Measurements from ENCODE around the gene TMEM19. TPM values are rescaled to one million over a fixed set of nuclear protein-coding genes. Genes with fewer than 3 reads are reported as not detected.
A peak's percentile ranks its signal among the peaks of the same experiment; 100 is the strongest.

Gene TMEM19
- total RNA-seq, 1 experiment from 2014 or later: 17.3 TPM

- peak overlapping the region in 1 of 3 experiments; percentile 4; a peak in 4 of 7 replicates for H3K27ac Mint-ChIP-seq
Measured at GRCh38 chr12:71661977-71662530, 23.8 kb upstream of the TMEM19 start.

More at GRCh38 chr12:71661977-71662530, 23.8 kb upstream of the TMEM19 start:
- Mint-ChIP-seq H3K9me3 (peaks cover 0 to 3% of the 10 kb centered on the region in 2 experiments; a peak in 1 of 5 replicates), H3K27me3 (ENCODE audit: low read depth) (peaks cover 2% of the 10 kb centered on the region; the same call in 1 of the 2 replicates), H3K36me3 (ENCODE audit: insufficient read depth in 1 of 3, low read depth in 3 of 3) (peaks cover 26 to 45% (median 34%) of the 10 kb centered on the region in 3 experiments; a peak in 6 of 7 replicates), H3K4me1 (peaks cover 17 to 27% of the 10 kb centered on the region in 2 experiments), H3K4me3 (peak overlapping the region; percentile 99 to 100)
- peak overlapping the region; percentile 79 for H3K4me2 ChIP-seq (ENCODE audit: insufficient read depth, insufficient read length, low read length)
- no peak overlapping the region for H3K56ac ChIP-seq (ENCODE audit: insufficient read length, low read depth, low read length)
- no peaks in the 10 kb centered on the region for H3K9me3 ChIP-seq (ENCODE audit: control insufficient read depth, low read depth, low read length)
- H4K5ac ChIP-seq (ENCODE audit: insufficient read length, low read depth, low read length): no peak overlapping the region
- no peak overlapping the region for H2BK12ac ChIP-seq (ENCODE audit: insufficient read length, low read depth, low read length)
- H2AFZ ChIP-seq (ENCODE audit: low read length): no peak overlapping the region
- peaks cover 3% of the 10 kb centered on the region for H3K23me2 ChIP-seq (ENCODE audit: insufficient read length, low read depth, low read length, poor library complexity, severe bottlenecking)
- no peak for TF ChIP-seq CTCF (conservative IDR thresholded peaks at IDR 0.05)
- H3K23ac ChIP-seq (ENCODE audit: insufficient read length, low read depth, low read length): no peak overlapping the region
- DNase-seq: no peak
- no peak overlapping the region for H2AK5ac ChIP-seq (ENCODE audit: insufficient read length, low read length)
- H3K4me1 ChIP-seq (ENCODE audit: insufficient read depth, low read length): no peaks in the 10 kb centered on the region
- H3K18ac ChIP-seq (ENCODE audit: insufficient read length, low read depth, low read length): no peak overlapping the region
- no peak overlapping the region for H4K8ac ChIP-seq (replicated peaks; ENCODE audit: insufficient read length, low read depth, low read length)
- no CpG with 5 or more reads among the region's 8 CpGs for WGBS (ENCODE audit: extremely low coverage, insufficient read length, low lambda C conversion rate)
- H4K91ac ChIP-seq (ENCODE audit: insufficient read length, low read depth, low read length): no peak overlapping the region
- no peak overlapping the region for H2BK5ac ChIP-seq (ENCODE audit: insufficient read length, low read length)
- H4K20me1 ChIP-seq (ENCODE audit: control insufficient read depth, insufficient read depth, insufficient read length): no peaks in the 10 kb centered on the region
- no peak overlapping the region for H3K4ac ChIP-seq (ENCODE audit: low read depth, low read length)
- peak overlapping the region; percentile 60 for H3K9ac ChIP-seq (ENCODE audit: extremely low read depth, insufficient read length, low read length)
- no peak overlapping the region for H3K14ac ChIP-seq (ENCODE audit: insufficient read depth, low read length)
- H2BK15ac ChIP-seq (ENCODE audit: low read depth, low read length): no peak overlapping the region
- H3K79me1 ChIP-seq (ENCODE audit: insufficient read depth, low read depth, low read length, poor library complexity, severe bottlenecking): no peaks in the 10 kb centered on the region
- no peak overlapping the region for H3K27ac ChIP-seq (ENCODE audit: insufficient read length, low read depth, low read length)
- H3K79me2 ChIP-seq (ENCODE audit: insufficient read depth, low read length): peaks cover 17% of the 10 kb centered on the region; the same call in 1 of the 2 replicates
- H3K27me3 ChIP-seq (ENCODE audit: insufficient read depth, low read length): no peaks in the 10 kb centered on the region
- no peak overlapping the region for H3T11ph ChIP-seq (ENCODE audit: low read length)
- no peak overlapping the region for H2BK120ac ChIP-seq (ENCODE audit: low read depth, low read length, poor library complexity, severe bottlenecking)
- no peak overlapping the region for H2BK20ac ChIP-seq (ENCODE audit: low read depth, low read length, poor library complexity, severe bottlenecking)
